ENCODE data around the gene TMEM80.

The TMEM80 gene

DNA sequence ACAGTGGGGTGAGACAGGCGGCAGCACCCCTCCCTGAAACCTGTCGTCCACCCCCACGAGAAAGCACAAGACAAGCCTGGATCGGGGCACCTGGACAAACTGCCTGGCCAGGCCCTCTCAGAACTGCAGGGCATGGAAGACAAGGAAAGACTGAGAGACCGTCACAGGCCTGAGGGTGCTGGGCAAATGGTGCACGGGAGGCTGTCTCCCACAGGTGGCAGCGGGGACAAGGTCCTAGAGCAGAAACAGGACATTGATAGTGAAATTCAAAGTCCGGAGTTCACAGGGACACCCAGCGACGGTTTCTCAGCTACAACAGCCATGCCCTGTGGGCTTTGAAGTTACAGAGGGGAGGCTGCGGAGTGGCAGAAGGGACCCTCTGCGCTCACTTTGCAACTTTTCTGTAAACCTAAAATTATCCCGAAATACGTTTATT is 37.9 kb upstream of the TMEM80 start:
- peaks cover 11% of the 10 kb centered on the region for H3K36me3 ChIP-seq (replicated peaks; ENCODE audit: low read depth, low read length)
- no peak overlapping the region for H2AFZ ChIP-seq (ENCODE audit: low read depth, low read length)
- no peaks in the 10 kb centered on the region for H3K27me3 ChIP-seq (ENCODE audit: low read depth, low read length)
- H3K9me3 ChIP-seq (ENCODE audit: insufficient read depth, low read length): no peaks in the 10 kb centered on the region
- no peak overlapping the region for H3K9ac ChIP-seq (ENCODE audit: low read length)
- TF ChIP-seq EZH2phosphoT487 (IDR thresholded peaks at IDR 0.05; ENCODE audit: low read depth): no peak
- TF ChIP-seq, protein P1, sequence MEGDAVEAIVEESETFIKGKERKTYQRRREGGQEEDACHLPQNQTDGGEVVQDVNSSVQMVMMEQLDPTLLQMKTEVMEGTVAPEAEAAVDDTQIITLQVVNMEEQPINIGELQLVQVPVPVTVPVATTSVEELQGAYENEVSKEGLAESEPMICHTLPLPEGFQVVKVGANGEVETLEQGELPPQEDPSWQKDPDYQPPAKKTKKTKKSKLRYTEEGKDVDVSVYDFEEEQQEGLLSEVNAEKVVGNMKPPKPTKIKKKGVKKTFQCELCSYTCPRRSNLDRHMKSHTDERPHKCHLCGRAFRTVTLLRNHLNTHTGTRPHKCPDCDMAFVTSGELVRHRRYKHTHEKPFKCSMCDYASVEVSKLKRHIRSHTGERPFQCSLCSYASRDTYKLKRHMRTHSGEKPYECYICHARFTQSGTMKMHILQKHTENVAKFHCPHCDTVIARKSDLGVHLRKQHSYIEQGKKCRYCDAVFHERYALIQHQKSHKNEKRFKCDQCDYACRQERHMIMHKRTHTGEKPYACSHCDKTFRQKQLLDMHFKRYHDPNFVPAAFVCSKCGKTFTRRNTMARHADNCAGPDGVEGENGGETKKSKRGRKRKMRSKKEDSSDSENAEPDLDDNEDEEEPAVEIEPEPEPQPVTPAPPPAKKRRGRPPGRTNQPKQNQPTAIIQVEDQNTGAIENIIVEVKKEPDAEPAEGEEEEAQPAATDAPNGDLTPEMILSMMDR (IDR thresholded peaks at IDR 0.05; ENCODE audit: low read depth, low read length): no peak
- H3K4me2 ChIP-seq (ENCODE audit: low read length): no peak overlapping the region
- H3K27ac ChIP-seq (ENCODE audit: low read length): no peak overlapping the region
- no peaks in the 10 kb centered on the region; the same call in 1 of the 2 replicates for H4K20me1 ChIP-seq (ENCODE audit: insufficient read depth, low read length)
- H3K4me1 ChIP-seq (ENCODE audit: low read length): no peaks in the 10 kb centered on the region
- H3K79me2 ChIP-seq (ENCODE audit: low read length): no peaks in the 10 kb centered on the region
- H3K4me3 ChIP-seq (ENCODE audit: low read length): no peak overlapping the region

DNA sequence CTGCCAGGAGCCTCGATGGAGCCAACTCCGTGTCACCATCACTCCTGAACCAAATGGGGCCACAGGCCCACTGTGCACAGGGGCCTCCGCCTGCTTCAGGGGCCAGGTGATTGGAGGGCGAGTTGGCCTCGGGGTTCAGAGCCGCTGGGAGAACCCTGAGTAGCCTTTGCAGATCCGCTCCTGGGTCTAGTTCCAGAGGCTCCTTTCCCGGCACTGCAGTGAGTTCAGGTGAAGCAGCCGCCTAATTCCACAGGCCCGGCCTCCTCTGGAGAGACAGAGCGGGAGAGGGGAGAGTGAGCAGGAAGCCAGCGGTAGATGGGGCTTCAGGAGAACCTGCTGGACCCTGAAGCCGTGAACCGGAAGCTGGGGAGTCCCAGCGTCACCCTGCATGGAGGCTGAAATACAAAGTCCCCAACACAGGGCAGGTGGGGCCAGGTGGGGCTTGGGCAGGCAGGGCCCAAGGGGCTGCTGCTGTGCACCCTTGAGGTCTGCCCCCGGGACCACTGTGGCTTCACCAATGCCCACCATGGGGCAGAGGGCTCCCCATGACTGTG is 36.0 kb upstream of the TMEM80 start:
- Histone ChIP-seq H3K4me1 (ENCODE audit: low read length) (no peaks in the 10 kb centered on the region), H3K4me3 (ENCODE audit: low read length) (no peak overlapping the region), H3K4me2 (ENCODE audit: low read length) (no peak overlapping the region), H3K79me2 (ENCODE audit: low read length) (no peaks in the 10 kb centered on the region; the same call in 1 of the 2 replicates), H3K27me3 (ENCODE audit: low read depth, low read length) (no peaks in the 10 kb centered on the region), H3K36me3 (replicated peaks; ENCODE audit: low read depth, low read length) (peaks cover 11% of the 10 kb centered on the region), H3K9me3 (ENCODE audit: insufficient read depth, low read length) (no peaks in the 10 kb centered on the region), H3K9ac (ENCODE audit: low read length) (no peak overlapping the region), H4K20me1 (ENCODE audit: insufficient read depth, low read length) (no peaks in the 10 kb centered on the region; the same call in 1 of the 2 replicates), H2AFZ (ENCODE audit: low read depth, low read length) (no peak overlapping the region), H3K27ac (ENCODE audit: low read length) (no peak overlapping the region)
- TF ChIP-seq, protein P1 (IDR thresholded peaks at IDR 0.05; ENCODE audit: low read depth, low read length): no peak
- TF ChIP-seq EZH2phosphoT487 (IDR thresholded peaks at IDR 0.05; ENCODE audit: low read depth): no peak

DNA sequence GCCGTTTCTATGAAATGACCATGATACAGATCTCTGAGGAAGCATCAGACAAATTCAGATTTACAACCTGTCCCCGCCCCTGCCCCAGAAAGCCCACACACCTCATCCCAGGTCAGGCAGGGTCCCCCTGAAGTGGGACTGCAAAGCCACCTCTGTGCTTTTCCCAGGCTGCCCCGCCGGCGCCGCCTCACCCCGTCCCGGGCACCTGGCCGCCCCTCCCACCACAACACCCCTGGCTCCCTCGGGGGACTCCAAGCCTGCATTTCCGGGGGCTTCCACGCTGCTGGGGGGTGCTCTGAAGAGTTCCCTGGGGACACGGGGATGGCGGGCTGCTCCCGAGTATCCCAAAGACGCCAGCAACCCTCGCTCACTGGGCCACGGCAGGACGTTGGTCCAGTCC is 35.3 kb upstream of the TMEM80 start:
- Histone ChIP-seq H4K20me1 (ENCODE audit: insufficient read depth, low read length) (no peaks in the 10 kb centered on the region; the same call in 1 of the 2 replicates), H3K4me1 (ENCODE audit: low read length) (no peaks in the 10 kb centered on the region), H3K4me2 (ENCODE audit: low read length) (no peak overlapping the region), H2AFZ (ENCODE audit: low read depth, low read length) (no peak overlapping the region), H3K27me3 (ENCODE audit: low read depth, low read length) (no peaks in the 10 kb centered on the region), H3K79me2 (ENCODE audit: low read length) (no peaks in the 10 kb centered on the region; the same call in 1 of the 2 replicates), H3K27ac (ENCODE audit: low read length) (no peak overlapping the region), H3K9ac (ENCODE audit: low read length) (no peak overlapping the region), H3K36me3 (replicated peaks; ENCODE audit: low read depth, low read length) (peaks cover 7% of the 10 kb centered on the region), H3K4me3 (ENCODE audit: low read length) (no peak overlapping the region), H3K9me3 (ENCODE audit: insufficient read depth, low read length) (no peaks in the 10 kb centered on the region)
- TF ChIP-seq, protein P1 (IDR thresholded peaks at IDR 0.05; ENCODE audit: low read depth, low read length): no peak
- TF ChIP-seq EZH2phosphoT487 (IDR thresholded peaks at IDR 0.05; ENCODE audit: low read depth): no peak

DNA sequence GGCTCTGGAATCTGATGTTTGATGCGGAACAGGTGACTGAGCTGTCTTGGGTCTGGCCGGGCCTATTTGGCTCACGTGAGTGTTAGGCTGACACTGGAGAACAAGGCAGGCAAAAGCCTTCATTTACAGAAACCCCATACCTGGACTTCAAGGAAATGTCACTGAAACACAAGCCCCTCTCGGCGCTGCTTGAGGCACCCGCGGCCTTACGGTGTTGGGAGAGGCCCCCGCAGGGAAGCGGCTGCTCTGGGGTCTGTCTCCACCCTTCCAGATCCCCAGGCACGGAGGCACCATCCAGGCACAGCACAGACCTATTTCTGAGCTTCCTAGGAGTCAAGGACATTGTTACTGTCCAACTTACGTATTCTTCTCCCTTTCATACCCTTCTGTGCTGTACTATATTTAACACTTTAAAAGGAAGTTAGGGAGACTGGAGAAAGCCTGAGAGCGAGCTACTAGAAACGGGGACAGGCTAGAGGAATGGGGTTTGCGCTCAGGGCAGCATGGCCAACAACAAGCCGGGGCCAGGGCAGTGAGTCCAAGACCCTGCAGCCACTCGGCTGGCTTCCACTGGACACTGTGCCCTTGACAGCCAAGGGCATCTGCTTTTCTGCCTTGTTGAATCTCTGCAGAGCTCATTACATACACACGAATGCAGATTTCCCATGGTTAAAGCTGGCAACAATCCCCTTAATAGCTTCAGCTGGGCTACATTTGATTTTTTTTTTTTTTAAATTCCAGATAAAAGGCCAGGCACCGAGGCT is 34.8 kb upstream of the TMEM80 start:
- Histone ChIP-seq H3K4me2 (ENCODE audit: low read length) (no peak overlapping the region), H3K9ac (ENCODE audit: low read length) (no peak overlapping the region), H3K79me2 (ENCODE audit: low read length) (no peaks in the 10 kb centered on the region; the same call in 1 of the 2 replicates), H3K4me3 (ENCODE audit: low read length) (no peak overlapping the region), H3K27me3 (ENCODE audit: low read depth, low read length) (no peaks in the 10 kb centered on the region), H2AFZ (ENCODE audit: low read depth, low read length) (no peak overlapping the region), H3K4me1 (ENCODE audit: low read length) (no peaks in the 10 kb centered on the region), H3K9me3 (ENCODE audit: insufficient read depth, low read length) (no peaks in the 10 kb centered on the region), H4K20me1 (ENCODE audit: insufficient read depth, low read length) (no peaks in the 10 kb centered on the region; the same call in 1 of the 2 replicates), H3K27ac (ENCODE audit: low read length) (no peak overlapping the region), H3K36me3 (replicated peaks; ENCODE audit: low read depth, low read length) (peaks cover 5% of the 10 kb centered on the region)
- TF ChIP-seq, protein P1 (IDR thresholded peaks at IDR 0.05; ENCODE audit: low read depth, low read length): no peak
- no peak for TF ChIP-seq EZH2phosphoT487 (IDR thresholded peaks at IDR 0.05; ENCODE audit: low read depth)
